Astrocyte of the cerebellum (primary cell): ENCODE data around the gene KRT78.

ENCODE experiments used
- DNase-seq: peaks from one replicate; pipeline ENCODE4 v3.0.0-alpha.2; 2011; ENCODE audit warnings: low read depth
- H3K4me3 ChIP-seq: 2 replicates; pipeline ENCODE4 v1.5.1; 2011; ENCODE audit warnings: mild to moderate bottlenecking, low read depth, low read length, moderate library complexity
- in situ Hi-C: cut with HindIII; loops from 2 replicates; pipeline ENCODE4 v1.10.0; 2017; ENCODE audit warnings: low sequenced_read_pairs
- TF ChIP-seq, protein P1 (sequence below): IDR thresholded peaks from 2 replicates; pipeline ENCODE4 v1.5.1; 2012; ENCODE audit warnings: low read length, low read depth, moderate library complexity, mild to moderate bottlenecking; ENCODE audit errors: missing control alignments

The KRT78 gene

GRCh38 chr12:52790427-52791270 lies 58.1 kb downstream of the KRT78 start:
- TF ChIP-seq, protein P1, sequence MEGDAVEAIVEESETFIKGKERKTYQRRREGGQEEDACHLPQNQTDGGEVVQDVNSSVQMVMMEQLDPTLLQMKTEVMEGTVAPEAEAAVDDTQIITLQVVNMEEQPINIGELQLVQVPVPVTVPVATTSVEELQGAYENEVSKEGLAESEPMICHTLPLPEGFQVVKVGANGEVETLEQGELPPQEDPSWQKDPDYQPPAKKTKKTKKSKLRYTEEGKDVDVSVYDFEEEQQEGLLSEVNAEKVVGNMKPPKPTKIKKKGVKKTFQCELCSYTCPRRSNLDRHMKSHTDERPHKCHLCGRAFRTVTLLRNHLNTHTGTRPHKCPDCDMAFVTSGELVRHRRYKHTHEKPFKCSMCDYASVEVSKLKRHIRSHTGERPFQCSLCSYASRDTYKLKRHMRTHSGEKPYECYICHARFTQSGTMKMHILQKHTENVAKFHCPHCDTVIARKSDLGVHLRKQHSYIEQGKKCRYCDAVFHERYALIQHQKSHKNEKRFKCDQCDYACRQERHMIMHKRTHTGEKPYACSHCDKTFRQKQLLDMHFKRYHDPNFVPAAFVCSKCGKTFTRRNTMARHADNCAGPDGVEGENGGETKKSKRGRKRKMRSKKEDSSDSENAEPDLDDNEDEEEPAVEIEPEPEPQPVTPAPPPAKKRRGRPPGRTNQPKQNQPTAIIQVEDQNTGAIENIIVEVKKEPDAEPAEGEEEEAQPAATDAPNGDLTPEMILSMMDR = no peak

GRCh38 chr12:52789637-52790426 lies 59.0 kb downstream of the KRT78 start:
- no peak overlapping the region for H3K4me3 ChIP-seq
- TF ChIP-seq, protein P1 = no peak
- in situ Hi-C loops = no loop called here
- no peak for DNase-seq

More at GRCh38 chr12:52790427-52791270, 58.1 kb downstream of the KRT78 start:
- DNase-seq = no peak
- H3K4me3 ChIP-seq = no peak overlapping the region
- in situ Hi-C loops = no loop called here

DNA sequence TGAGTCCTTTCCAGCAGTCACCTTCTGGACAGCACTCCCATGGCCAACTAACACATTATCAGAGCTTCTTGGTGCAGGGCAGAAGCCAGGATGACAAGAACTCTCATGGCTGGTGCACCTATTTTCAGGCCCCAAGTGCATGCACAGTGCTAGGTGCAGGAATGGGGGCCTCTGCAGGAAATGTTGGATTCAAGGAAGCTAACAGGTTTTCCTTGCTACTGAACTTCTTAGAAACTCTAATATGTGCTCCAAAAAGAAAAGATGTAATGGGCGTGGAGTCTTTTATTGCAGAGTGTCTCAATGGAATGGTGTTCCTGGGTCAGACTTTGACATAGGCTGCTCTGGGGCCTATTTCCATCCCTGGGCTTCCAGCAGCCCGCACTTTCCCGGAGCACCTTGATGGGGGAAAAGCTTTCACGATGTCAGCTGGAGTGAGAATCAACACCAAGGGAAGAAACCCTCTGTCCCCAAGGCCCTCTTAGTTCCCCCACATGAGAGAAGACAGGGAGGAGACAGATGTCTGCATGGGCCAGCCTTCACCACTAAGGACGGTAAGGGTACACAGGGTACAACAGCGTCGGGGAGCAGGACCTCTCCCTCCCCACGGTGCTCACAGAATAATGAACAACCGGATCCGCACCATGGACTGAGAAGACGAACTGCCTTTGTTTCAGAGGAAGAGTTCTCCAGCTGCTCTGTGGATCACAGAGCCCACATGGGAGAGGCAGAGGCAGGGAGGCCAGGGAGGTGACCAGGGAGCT lies 59.7 kb downstream of the KRT78 start:
- in situ Hi-C loops = no loop called here
- DNase-seq = no peak
- TF ChIP-seq, protein P1 = no peak
- no peak overlapping the region for H3K4me3 ChIP-seq

DNA sequence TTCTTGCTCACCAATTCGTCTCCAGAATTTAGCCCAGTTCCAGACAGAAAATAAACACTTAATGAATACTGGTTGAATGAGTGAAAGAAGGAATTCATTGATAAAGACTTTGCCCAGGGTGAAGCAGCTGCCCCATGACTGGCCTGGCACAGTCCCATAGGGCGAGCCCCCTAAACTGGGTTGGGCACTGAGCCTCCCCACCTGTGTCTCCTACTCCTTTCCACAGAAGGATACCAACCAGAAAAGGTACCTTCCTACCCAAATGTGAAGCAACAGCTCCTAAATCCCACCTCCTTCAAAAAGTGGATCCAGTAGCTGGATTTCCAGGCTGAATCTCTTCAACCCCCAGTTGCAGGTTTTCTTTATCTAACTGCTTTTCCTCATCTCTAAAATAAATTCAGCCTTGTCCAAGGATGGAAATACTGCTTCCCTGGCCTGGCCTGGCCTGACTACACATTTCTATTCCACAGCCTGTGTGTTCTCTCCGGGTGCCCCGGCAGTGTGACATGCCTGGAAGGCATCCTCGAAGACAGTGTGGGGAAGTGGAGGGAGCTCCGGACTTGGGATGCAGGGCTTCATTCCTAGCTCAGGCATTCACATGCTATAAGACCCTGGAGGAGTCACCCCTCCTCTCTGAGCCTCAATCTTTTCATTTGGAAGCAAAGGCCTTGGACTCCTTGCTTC lies 60.5 kb downstream of the KRT78 start:
- TF ChIP-seq, protein P1 = no peak
- DNase-seq = no peak
- in situ Hi-C loops = no loop called here
- no peak overlapping the region for H3K4me3 ChIP-seq
